SKM-1 treated with dmso at 0.1 percent for 144 hours (cell line): Measurements from ENCODE around the gene WDR45.
A peak's percentile ranks its signal among the peaks of the same experiment; 100 is the strongest.

Experiments
- DNase-seq: peaks from one replicate; lab custom pipeline; 2025; ENCODE audit not compliant: unreplicated experiment; lab: John Stamatoyannopoulos, UW

WDR45 gene

DNA sequence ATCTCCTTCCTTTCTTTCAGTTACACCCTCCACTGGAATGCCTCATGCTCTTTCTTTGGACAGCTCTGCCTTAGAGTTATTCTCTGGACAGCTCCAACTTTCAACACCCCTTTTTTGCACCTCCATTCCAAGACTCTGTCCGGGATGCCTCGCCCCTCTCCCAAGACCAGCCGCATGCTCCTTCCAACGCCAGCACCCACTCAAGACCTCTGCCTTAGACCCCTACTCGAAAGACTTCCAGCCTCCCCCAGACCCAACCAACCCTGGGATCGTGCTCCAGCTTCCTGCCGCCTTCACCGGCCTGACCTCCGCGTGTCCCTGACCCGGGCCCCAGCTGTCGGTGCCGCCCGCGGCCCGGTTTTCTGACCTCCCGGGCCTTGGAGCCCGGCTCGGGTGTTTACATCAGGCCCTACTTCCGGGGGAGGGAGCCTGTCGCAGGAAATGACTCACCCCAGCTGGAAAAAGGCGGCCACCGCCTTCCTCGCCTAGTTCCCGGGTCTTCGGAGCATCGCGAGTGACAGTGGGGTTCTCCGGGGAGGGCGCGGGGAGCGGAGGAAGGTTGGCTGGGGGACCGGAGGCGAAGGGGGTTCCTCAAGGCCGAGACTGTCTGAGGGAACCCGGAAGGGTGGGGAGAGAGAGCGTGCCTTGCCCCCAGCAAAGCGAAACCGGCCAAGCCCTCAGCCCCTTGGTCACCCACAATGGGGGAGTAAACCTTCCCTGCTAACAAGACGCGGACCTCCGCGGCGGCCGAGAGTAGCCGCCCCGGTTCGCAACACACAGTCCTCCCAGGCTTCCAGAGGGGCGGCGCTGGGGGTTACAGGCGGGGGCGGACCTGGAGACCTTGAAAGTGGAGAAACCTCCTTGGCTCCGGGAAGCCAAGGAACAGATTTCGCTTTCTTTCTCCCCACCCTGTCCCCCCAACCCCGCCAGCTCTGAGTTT, at the start of gene WDR45:
TSS of gene WDR45 (minus strand) at position 399 of the 940 bp plus-strand sequence. CDS start 1,792 bp downstream, outside the sequence.
- peak; percentile 17 for DNase-seq

DNA sequence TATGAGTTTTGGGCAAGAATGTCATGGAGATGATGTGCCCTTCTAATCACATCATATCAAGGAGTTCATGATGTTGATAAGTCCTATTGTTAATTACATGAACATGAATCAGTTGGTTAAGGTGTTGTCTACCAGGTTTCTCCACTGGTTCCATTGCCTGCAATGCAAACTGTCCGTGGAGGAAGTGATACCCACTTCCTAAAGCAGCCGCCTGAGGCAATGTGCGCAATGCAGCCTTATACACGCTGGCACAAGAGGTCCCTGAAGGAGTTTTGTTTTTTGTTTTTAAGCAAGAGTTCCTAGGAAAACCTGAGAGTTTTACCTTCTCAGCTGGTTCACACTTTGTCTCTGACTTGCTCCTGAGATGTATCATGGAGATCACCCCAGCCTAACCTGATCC, 49.7 kb upstream of the WDR45 start:
- DNase-seq: peak; percentile 24

DNA sequence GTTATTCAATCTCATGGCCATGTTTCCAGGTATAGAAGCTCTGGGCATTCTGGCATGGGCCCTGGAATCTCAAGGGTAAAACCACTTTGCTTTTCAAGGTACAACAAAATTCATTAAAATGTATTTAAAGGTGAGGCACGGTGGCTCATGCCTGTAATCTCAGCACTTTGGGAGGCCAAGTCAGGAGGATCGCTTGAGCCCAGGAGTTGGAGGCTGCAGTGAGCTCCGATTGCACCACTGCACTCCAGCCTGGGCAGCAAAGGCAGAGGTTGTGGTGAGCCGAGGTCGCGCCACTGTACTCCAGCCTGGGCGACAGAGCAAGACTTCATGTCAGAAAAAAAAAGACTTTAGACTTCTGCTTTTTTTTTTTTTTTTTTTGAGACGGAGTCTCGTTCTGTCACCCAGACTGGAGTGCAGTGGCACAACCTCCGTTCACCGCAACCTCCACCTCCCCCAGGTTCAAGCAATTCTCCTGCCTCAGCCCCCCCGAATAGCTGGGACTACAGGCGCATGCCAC, 48.1 kb upstream of the WDR45 start:
- peak; percentile 52 for DNase-seq

DNA sequence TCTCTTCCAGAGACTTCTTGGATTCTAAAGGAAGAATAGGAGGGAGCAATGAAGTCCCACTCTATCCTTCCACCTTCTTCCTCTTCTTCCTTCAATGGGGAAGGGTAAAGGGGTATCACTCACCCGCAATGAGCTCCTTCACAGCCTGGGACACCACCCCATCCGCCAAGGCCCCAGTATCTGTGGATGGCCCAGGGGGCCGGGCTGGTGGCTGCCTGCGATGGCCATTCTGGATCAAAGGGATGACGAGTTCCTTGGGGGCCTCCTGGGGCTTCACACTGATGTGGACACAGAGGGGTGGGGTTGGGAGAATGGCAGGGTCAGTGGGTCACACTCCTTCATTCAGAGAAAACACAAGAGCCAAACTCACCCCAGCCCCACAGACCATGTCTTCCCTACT, 42.8 kb upstream of the WDR45 start:
- DNase-seq: no peak

DNA sequence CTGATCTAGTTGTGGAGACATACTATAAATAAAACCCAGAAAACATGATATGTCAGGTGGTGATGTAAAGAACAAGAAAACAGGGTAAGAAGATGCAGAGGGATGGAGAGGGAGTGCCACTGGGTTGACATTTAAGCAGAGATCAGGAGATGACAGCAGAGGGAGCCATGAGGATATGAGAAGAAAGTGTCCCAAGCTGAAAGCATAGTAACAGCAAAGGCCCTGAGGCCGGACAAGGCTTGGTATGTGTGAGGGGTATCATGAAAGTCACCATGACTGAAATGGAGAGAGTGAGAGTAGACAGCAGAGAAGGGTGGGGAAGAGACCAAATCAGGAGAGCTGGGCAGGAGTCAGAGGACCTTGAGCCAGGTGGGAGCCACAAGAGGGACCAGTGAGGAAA, 40.4 kb upstream of the WDR45 start:
- no peak for DNase-seq

DNA sequence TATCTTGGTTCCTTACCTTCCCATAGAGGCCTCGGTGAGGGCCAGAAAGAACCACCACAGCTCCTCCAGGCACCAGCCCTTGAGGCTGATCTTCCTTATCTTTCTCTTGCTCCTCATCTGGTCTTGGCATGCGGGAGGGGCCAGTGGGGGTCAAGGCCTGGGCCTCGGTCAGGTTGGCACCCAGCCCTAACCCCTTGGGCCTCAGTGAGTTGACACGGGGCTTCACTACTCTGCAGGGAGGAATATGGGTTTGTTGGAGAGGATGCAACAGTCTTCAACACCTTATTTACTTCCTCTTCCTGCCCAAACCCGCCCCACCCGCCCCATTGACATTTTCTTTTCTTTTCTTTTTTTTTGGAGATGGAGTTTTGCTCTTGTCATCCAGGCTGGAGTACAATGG, 37.9 kb upstream of the WDR45 start:
- DNase-seq: no peak

DNA sequence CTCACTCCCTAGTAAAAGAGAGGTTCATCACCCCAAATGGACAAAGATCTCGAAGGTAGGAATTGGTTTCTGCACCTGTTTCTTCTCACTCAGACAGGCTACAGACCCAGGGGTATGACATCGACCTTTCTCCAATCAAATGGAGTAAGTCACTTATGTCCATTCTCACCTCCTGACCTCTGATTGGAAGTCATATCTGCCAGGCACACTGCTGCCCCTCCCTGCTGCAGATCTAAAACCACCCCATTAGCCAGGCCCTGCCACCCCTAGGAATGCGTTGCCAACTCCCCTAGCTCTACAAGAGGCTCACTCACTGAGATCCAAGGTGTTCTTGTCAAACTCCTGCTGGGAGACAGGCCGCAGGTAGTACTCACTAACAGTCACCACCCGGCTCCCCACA, 37.0 kb upstream of the WDR45 start:
- DNase-seq: no peak

DNA sequence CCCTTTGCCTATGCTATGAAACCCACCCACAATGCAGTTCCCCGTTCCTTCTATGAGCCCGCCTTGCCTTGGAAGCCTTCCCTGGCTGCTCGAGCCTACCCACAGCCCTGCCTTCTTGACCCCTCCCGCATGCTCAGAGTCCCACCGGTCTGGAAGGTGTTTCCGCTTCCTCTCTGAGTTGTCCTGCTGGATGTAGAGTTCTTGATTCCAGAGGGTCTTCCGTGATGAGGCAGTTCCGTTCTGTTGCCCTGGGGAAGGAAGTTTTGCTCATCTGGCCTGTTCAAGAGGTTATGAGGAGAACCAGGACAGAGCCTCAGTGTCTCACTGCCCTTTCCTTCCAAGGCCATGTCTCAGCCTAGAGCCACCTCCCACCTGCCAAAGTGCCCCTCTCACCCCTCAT, 36.4 kb upstream of the WDR45 start:
- no peak for DNase-seq

DNA sequence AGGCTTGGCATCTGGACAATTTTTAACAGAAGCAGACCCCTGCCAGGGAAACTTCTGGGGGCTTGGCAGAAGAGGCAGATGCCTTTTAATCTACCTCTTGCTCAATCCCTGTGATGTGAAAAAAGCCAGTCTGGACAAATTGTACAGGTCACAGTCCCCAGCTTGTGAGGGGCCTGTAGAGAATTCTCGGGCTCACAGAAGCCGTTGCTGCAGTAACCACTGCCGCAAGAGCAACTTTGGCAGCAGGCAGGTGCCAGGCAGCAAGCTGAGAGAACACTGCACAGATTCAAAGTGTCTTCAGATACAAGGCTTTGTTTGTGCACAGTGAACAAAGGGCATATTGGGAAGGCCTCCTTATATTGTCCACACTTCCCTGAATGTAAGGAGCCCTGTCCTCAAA, 32.1 kb upstream of the WDR45 start:
- no peak for DNase-seq

DNA sequence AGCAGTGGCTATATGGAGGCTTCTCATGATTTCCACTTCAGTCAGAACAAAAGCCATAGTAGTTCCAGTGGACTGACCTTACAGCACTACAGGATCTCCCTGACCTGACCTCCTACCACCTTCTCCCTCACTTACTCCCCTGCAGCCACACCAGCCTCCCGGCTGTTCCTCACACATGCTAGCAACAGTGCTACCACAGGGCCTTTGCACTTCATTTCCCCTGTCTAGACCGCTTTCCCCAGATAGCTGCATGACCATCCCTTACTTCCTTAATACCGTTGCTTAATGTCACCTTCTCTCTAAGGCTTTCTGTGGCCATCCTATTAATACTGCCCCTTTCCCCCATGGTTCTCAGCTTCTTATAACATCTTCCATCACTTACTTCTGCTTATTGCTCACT, 30.7 kb upstream of the WDR45 start:
- DNase-seq: no peak

DNA sequence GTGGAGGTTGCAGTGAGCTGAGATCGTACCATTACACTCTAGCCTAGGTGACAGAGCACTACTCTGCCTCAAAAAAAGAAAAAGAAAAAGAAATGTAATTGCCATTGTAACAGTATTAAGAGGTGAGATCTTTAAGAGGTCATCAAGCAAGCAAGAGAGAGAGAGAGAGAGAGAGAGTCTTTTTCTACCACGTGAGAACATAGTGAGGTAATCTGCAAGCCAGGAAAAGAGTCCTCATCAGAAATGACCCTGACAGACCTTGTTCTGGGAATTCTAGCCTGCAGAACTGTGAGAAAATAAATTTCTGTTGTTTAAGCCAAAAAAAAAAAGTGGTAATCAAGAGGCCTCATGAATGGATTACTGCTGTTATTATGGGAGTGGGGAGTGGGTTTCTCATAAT, 29.0 kb upstream of the WDR45 start:
- DNase-seq: no peak

DNA sequence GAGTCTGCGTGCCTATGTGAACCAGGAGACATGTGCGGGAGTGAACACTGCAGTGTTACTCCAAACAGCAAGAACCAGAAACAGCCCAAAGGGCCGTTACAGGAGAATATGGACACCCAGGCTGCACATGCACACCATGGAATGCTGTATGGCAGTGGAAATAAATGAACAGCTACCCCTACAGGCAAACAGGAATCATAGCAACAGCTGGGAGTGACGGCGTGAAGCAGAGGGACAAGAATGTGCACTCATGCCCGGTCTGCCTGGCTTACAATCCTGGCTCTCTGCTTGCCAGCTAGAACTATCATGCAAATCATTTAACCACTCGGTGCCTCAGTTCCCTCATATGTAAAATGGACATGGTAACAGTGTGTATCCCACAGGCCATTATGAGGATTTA, 27.2 kb upstream of the WDR45 start:
- DNase-seq: no peak

DNA sequence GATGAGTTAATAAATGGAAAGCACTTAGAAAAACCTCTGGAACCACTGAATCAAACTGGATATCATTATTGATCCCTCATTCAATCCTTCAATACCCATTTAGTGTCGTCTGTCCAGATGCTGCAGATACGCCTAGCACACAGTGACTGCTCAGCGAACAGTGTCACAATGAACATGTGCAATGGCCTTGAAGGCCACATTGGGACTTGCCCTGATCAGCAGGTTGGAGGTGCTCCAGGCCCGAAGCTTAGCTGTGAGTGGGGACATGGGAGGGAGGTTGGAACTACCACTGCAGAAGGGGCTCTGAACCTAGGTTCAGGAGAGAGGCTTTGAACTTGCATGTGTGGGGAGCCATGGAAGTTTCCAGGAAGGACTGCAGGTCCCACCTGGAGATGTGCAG, 26.6 kb upstream of the WDR45 start:
- no peak for DNase-seq

DNA sequence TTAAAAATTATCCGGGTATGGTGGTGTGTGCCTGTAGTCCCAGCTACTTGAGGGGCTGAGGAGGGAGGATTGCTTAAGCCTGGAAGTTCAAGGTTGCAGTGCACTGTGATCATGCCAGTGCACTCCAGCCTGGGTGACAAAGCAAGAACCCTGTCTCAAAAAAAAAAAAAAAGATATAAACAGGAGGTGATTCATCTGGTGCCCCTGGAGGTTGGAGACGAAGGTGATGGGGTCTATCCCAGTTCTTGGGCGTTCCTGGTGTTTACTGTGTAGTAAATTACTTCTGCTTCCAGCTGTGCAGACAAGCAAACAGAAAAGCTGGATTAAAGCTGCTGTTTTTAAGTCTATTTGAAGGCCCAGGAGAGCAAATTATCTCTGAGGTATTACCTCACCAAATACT, 23.9 kb upstream of the WDR45 start:
- no peak for DNase-seq

DNA sequence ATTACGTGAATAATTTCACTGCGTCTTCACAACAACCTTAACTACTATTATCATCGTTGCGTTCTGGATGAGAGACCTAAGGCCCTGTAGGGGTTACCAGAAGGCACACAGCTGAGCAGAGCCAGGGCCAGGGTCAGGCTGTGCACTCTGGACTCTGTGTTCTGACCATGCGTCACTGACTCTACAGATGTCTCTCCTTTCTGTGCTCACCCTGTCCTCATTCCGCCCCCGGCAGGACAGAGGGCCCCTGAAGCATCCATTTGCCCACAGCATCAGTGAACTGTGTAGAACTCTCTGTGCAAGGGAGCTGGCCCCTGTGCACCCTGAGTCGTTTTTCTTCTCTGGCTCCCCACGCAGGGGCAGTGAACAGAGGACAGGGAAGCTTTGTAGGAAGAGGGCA, 22.5 kb upstream of the WDR45 start:
- no peak for DNase-seq

DNA sequence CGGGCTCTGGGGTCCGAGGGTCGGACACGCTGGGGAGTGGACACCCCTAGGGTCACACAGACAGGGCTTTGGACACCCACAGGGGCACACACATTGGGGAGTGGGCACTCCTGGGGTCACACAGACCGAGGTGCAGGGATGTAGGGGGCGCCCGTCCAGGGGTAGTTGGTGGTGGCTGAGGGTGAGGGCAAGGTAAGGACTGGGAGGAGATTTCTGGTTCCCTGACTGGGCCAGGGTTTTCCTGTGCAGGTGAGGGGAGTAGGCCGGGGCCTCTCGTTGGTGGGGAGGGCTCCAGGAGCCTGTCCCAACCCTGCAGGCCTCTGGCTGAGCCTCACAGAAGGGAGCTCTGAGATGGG, 21.9 kb upstream of the WDR45 start:
- DNase-seq: no peak

DNA sequence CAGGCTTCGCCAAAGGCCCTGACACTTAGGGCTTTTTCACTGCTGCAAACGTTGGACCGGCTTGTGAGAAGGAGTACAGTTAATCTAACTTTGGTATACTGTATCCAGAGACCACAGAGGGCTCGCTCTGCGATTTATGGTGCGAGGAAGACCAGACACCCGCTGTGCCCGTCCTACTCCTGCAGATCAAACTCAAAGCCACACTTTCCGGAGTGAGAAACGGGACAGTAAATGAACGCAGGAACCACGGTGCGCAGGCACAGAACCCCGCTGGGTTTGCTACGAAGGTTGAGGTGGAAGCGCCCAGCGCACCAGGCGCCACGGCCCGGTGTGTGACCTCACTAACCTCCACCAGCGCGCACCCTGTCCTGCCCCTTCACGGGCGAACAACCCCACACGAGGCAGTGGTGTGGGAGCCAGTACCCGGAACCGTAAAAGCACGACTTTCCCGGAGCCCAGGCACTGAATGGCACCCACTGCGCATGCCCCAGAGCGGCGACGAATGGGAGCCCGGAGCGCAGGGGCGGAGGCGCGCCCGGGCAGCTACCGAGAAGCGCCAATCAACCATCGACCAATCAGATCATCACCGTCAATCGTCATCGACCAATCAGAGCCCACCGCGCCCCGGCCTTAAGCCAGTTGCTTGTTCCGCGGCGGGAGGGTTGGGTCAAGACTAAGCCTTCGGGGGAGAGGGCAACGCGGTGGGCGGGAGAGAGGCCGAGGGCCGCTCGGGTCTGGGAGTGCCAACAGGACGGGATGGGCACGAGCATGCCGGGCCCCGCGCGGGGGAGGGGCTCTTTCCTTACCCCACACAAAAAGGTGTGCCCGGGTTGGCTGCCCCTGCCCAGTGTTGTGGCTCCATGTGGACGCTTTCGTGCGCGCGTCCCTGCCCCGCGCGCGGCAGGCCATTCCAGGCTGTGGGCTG, 21.3 kb upstream of the WDR45 start:
- peak; percentile 74 for DNase-seq

DNA sequence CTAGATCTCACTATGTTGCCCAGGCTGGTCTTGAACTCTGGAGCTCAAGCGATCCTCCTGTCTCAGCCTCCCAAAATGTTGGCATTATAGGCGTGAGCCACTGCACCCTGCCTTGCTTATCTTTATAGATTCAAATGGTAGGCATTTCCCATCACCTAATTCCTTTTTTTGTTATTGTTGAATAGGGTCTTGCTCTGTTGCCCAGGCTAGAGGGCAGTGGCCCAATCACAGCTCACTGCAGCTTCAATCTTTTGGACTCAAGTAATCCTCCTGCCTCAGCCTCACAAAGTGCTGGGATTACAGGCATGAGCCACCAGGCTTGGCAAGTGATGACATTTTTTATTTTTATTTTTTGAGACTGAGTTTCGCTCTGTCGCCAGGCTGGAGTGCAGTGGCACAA, 16.7 kb upstream of the WDR45 start:
- no peak for DNase-seq

DNA sequence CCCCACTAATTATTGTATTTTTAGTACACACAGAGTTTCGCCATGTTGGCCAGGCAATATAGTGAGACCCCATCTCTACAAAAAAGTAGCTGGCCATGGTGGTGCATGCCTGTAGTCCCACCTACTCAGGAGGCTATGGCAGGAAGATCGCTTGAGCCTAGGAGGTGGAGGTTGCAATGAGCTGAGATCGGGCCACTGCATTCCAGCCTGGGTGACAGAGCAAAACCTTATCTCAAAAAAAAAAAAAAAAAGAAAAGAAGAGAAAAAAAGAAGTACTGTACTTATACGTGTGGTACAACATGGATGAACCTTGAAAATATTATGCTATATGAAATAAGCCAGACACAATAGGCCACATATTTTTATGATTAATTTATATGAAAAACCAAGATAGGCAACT, 9.9 kb upstream of the WDR45 start:
- no peak for DNase-seq

DNA sequence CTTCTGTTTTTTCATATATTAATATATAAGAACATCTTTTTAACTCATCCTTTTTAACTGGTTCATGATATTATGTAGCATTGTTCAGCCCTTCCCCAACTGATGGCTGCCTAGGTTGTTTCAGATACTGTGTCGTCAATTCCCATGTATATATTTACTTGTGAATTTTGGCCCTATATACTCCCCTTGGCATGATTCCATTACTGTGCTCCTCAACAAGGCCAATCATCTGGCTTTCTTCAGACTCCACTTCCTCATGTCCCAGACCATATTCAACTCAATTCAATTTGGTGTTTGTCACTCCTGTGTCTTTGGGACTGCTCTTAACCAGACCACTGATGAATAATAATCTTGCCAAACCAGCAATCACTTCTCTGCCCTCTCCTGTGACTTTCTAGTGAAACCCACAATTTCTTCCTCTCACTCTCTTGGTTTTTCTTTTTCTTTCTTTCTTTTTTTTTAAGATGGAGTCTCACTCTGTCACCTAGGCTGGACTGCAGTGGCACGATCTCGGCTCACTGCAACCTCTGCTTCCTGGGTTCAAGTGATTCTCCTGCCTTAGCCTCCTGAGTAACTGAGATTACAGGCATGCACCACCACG, 2.7 kb upstream of the WDR45 start:
- DNase-seq: no peak

DNA sequence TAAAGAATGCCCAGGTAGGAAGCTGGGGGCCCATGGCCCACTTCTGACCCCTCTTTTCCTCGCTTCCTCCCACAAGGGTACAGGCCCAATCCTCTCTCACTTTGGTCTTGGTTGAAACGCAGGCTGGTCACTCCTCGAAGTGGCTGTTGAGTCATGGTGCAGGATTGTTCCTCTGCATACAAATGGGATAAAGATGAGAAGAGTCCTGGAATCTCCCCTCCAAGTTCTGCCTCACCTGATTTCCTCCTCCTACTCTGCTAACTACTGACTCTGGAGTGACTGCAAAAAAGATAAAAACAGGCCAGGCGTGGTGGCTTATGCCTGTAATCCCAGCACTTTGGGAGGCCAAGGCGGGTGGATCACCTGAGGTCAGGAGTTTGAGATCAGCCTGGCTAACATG, 1.7 kb downstream of the WDR45 start:
- no peak for DNase-seq
